Heart left ventricle (tissue), 13 donors: ENCODE measurements around the gene ICA1.

Experiments used
- POLR2A ChIP-seq, 2 donors: fragments of 450-650 bp; IDR thresholded peaks; one replicate each; pipeline ENCODE4 v1.6.1; 2017; ENCODE audit warnings: antibody characterized with exemption in 2 of 2, mild to moderate bottlenecking in 2 of 2, moderate library complexity in 2 of 2
- TF ChIP-seq, protein P1 (sequence below), 12 donors: fragments of 200-600 bp; sonication (generic) in 4 of 12; IDR thresholded peaks; one replicate each; pipeline versions ENCODE4 v1.5.0 to v1.8.0; 2018 to 2022; ENCODE audit warnings: antibody characterized with exemption in 12 of 12, mild to moderate bottlenecking in 5 of 12
- donor health status: ischemic (EF 13 %, LVEDD 7.1; RV severe dilation, severe dysfunction).
- donor health status: DM: no; HTN: yes; CAD: no.
- donor health status: DM: no; HTN: no; CAD: no.
- donor health status: ischemic (EF 25% LVEDD 6.9; RV normal size, moderate dysfunction).
- donor health status: ischemic (EF 25% LVEDD 5.7; RV mildly dilated, moderate dysfunction).
- donor health status: ischemic (EF 35%, LVEDD 5.7; RV mildly dilated, moderate dysfunction).
- donor health status: nonischemic (EF 11% LVEDD 7.7; RV severe dilation, severe dysfunction).
- donor health status: DM: yes; HTN: yes; CAD: no.
- donor health status: PGD.
- donor health status: ischemic (EF 29% LVEDD 5.4; RV normal size, mild dysfunction).
- donor health status: nonischemic (EF 23%, LVEDD 6.1; RV moderate dilation, normal function).

DNA sequence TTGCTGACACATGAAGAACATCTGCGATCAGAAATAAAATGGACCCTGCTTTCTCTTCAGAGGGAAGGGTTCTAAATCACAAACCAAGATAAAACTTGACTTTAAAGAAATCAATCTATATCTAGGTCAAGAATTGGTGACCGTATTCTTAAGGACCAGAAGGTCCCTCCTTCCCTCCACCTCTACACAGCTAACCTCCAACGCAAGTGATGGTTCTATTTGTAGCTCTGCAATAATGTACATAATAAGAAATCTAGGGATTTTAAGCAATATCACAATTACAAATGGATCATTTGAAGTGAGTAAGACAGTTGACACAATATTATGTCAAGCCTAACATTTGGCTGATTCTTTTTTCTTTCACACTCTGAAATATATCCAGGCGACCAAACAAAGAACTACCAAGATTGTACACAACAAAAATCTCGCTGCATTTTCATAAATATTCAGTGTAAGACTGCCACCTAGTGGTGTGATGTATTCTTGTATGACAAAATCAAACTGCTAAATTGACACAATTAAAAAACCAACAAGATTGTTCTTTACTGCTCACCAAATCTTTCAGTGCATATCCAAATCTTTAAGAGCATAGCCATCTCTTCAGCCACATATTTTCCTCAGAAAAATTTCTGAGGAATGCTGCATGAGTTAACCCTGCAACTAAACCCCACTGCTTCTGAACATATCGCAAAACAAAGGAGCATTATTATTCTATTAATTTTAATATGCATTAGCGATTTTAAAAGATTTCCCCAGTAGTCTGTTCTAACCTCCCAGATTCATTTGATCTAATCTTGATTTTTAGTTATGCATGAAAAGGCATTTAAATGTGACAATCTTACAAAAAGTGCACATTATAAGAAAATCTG, 44.5 kb downstream of the ICA1 start:
- TF ChIP-seq, protein P1, sequence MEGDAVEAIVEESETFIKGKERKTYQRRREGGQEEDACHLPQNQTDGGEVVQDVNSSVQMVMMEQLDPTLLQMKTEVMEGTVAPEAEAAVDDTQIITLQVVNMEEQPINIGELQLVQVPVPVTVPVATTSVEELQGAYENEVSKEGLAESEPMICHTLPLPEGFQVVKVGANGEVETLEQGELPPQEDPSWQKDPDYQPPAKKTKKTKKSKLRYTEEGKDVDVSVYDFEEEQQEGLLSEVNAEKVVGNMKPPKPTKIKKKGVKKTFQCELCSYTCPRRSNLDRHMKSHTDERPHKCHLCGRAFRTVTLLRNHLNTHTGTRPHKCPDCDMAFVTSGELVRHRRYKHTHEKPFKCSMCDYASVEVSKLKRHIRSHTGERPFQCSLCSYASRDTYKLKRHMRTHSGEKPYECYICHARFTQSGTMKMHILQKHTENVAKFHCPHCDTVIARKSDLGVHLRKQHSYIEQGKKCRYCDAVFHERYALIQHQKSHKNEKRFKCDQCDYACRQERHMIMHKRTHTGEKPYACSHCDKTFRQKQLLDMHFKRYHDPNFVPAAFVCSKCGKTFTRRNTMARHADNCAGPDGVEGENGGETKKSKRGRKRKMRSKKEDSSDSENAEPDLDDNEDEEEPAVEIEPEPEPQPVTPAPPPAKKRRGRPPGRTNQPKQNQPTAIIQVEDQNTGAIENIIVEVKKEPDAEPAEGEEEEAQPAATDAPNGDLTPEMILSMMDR (IDR thresholded peaks at IDR 0.05), result peak; percentile 47 to 90 (median 78)
- no peak for TF ChIP-seq POLR2A (IDR thresholded peaks at IDR 0.05)
